ENCODE data around the gene BMPER.

BMPER gene

GRCh38 chr7:33926535-33926934 lies 21.2 kb downstream of the BMPER start:
- DNase-seq = no peak

- no peak for DNase-seq
These were observed 23.6 kb downstream of the BMPER start for GRCh38 chr7:33928986-33929385.

- DNase-seq = no peak
These were observed 26.9 kb downstream of the BMPER start for GRCh38 chr7:33932221-33932620.

DNA sequence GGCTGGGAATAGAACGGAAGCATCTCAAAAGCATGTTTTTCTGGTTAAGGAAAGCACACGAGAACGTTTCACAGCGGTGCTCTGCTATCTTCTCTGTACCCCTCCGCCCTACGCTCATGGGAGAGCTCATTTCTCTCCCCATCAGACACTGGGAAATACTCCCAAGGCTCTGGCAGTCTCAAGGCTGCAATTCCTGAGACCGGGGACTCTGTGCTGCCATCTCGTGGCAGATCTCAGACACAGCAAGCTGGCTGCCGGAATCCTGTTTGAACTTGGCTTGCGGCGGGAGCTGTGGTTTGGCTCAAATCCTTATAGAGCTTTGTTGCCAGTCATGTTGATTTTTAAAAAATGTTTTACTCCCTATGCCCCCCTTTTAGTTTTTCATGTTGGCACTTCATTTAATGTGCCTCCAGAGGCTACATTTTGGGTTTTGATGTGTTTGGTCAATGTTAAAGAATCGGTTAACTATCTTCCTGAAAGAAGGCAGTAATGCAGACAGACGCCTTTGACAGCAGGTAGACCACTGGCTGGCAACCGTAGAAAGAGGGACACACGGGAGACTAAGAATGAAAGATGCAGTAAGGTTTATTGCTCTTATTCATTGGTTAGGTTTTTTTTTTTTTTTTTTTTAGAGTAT lies 27.6 kb downstream of the BMPER start:
- DNase-seq = peak; percentile 49

GRCh38 chr7:33933611-33934281 lies 28.4 kb downstream of the BMPER start:
- DNase-seq = no peak

DNA sequence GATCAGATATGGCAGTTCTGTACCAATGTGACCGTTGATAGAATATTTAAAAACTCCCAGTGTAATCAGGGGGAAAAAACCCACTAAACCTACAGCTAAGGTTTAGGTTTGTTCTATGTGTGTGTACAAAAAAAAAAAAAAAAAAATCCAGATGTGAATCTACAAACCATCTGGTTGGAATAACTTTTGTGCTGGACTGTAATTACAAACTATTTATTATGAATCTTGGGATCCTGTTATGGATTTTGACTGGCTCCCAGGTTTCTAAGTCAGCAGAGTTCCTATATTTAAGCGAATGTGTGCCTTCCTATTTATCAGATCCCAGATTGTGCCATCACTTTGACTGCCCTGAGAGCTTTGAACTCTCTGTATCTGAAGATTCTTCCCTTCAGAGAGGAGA lies 29.1 kb downstream of the BMPER start:
- no peak for DNase-seq

- peak; percentile 22 for DNase-seq
These were observed 31.2 kb downstream of the BMPER start for GRCh38 chr7:33936503-33936902.

- DNase-seq = peak; percentile 18
These were observed 32.5 kb downstream of the BMPER start for GRCh38 chr7:33937871-33938270.

- no peak for DNase-seq
These were observed 33.8 kb downstream of the BMPER start for GRCh38 chr7:33939121-33939520.

GRCh38 chr7:33940503-33940902 lies 35.2 kb downstream of the BMPER start:
- DNase-seq = no peak

- DNase-seq = no peak
These were observed 36.1 kb downstream of the BMPER start for GRCh38 chr7:33941418-33941817.

DNA sequence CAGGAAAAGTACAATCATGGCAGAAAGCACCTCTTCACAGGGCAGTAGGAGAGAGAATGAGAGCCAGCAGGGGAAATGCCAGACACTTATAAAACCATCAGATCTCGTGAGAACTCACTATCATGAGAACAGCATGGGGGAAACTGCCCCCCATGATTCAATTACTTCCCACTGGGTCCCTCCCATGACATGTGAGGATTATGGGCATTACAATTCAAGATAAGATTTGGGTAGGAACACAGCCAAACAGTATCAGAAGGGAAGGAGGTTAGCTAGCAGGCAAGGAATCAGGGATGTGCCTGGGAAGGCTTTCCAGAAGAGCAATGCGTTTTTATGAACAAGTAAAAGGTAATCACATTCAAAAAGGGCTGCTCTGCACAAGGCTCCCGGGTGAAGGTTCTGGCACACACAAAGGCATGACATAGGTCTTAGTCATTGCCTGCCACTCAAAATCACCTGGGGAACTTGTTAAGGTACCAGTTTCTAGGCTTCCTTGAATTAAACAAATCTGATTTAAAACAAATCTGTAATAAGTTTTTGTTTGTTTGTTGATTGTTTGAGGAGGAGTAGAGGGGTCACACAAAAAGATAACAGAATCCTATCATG lies 40.9 kb downstream of the BMPER start:
- DNase-seq = no peak

DNA sequence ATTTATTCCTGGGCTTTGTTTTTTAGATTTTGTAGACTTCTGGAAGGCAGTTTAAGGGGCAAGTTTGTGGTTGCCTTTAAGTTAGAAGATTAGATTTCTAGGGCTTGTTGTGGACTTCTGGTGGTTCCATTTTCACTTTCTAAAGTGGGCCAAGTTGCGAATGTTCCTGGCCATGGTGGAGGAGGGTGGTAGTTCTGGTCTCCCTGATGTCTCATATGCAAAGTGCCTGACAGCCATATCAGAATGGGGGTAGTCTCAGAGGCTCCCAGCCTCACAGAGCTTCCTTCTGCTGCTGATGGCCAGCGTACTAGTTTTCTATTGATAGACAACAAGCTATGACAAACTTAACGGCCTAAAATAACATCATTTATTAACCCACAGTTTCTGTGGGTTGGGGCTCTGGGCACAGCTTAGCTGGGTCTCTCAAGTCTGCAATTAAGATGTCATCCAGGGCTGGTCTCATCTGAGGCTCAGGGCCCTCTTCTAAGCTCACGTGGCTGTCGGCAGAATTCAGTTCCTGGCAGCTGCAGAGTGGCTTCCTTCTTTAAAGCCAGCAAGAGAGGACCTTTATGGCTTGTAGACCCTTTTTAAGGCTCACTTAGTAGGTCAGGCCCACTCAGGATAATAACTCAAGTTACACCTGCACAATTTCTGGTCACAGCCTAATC lies 44.8 kb downstream of the BMPER start:
- no peak for DNase-seq

DNA sequence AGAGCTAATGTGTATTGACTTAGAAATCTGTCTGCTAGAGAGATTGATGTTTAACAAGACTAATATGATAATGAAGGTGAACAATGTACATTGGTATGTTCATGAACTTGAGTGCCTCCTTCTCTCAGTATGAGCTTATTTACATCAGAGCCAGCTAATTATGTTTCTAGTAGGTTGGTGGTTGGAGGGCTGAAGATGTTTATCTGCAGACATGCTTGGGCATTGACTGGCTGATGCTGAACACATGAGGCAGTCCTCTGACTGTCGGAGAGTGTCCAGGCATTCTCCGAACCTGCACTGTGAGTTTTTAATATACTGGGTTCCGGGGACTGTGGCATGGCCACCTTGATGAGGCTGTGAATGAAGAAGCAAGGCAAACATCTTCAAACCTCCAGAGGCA lies 47.5 kb downstream of the BMPER start:
- DNase-seq = peak; percentile 20

DNA sequence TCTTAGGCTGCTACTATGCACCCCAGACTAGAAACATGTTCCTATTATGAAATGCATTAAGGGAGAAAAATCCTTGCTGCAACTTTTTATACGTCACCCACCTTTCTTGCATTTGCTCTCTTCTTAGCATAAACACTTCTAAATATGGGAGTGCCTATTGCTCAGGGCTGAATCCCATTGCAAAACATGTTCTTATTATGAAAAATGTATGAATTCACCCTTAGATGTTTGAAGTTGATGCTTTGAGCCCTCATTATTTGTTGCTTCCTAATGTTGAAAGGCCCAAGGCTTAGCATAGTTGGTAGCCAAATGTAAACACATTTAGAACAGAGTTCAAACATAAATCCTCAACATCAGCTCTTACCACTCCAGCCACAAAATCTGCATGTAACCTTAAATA lies 52.8 kb downstream of the BMPER start:
- DNase-seq = no peak

- DNase-seq = no peak
These were observed 54.3 kb downstream of the BMPER start for GRCh38 chr7:33959676-33960075.

DNA sequence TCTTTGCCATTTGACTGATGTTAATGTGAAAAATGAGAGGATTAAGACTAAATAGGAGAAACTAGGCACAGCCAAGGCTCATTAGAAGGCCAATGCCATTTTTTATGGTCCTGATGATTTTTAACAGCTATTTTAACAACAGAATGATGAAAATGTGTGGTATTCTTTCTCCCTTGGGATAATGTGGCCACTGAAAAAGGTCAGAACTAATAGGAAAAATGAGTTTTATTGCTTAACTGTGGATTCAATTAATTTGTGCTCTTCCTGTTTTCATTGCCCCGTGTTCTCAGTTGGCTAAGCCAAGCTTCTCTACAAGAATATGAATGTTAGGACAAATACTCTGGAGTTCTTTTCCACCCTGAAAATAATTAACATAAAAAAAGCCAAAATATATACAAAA lies 56.6 kb downstream of the BMPER start:
- no peak for DNase-seq

DNA sequence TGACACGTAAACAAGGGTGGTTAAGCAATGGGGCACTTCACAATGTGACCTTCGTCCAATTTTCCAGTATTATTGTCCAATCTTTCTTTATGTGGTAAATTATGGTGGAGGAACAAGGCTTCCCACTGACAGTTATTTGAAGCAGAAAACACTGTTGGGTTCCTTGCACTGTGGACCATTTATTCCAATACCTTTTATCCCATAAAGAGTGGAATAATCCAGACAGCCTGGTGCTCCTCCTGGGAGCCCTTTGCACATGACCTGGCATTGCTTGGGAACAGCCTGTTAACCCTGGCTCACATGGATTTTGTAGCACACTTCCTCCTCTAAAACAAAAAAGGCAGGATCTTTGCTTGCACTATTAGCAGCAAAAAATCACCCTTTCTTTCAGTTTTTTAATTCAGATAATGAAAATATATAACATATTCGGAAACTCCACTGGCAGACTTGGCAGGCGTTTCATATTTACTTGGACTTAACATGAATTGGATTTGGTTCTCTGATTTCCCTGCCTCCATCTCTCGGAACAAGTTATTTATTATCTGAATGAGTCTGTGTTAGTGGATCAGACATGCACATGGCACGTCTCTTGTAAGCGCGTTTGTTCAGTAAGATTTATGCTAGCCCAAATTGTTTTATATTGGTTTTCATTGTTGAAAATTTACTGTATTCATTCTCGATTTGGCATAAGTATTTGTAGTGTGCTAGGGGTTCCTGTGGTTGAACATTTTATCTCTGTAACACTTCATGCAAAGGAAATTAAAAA lies 59.3 kb downstream of the BMPER start:
- DNase-seq = no peak

- no peak for DNase-seq
These were observed 59.9 kb downstream of the BMPER start for GRCh38 chr7:33965183-33965744.

- no peak for DNase-seq
These were observed 63.3 kb downstream of the BMPER start for GRCh38 chr7:33968591-33968990.

GRCh38 chr7:33970536-33970935 lies 65.2 kb downstream of the BMPER start:
- peak; percentile 21 for DNase-seq

- no peak for DNase-seq
These were observed 65.8 kb downstream of the BMPER start for GRCh38 chr7:33971106-33971505.

All from NCI-H526 treated with DMSO at 0.1 percent for 48 hours (cell line).